Keratinocyte (primary cell): Measurements from ENCODE around the gene CYP4V2.

ENCODE experiments used
- EZH2 ChIP-seq: IDR thresholded peaks from one replicate; pipeline ENCODE4 v1.6.1; 2012; ENCODE audit warnings: inconsistent platforms, mild to moderate bottlenecking, low read length, moderate library complexity
- TF ChIP-seq, protein P1 (sequence below), 3 experiments: IDR thresholded peaks in 1 of 3; conservative IDR thresholded peaks in 1 of 3; optimal IDR thresholded peaks in 1 of 3; 2 replicates in 2 of 3; 3 replicates in 1 of 3; pipeline versions ENCODE3 to v1.5.1; 2011; ENCODE audit warnings: low read length in 3 of 3, mild to moderate bottlenecking in 3 of 3, moderate library complexity in 2 of 3, control low read depth in 1 of 3, inconsistent platforms in 1 of 3; ENCODE audit not compliant: insufficient read depth in 2 of 3; ENCODE audit errors: extremely low read depth in 1 of 3

GRCh38 chr4:186166852-186167512, 24.4 kb upstream of the CYP4V2 start:
- TF ChIP-seq, protein P1, sequence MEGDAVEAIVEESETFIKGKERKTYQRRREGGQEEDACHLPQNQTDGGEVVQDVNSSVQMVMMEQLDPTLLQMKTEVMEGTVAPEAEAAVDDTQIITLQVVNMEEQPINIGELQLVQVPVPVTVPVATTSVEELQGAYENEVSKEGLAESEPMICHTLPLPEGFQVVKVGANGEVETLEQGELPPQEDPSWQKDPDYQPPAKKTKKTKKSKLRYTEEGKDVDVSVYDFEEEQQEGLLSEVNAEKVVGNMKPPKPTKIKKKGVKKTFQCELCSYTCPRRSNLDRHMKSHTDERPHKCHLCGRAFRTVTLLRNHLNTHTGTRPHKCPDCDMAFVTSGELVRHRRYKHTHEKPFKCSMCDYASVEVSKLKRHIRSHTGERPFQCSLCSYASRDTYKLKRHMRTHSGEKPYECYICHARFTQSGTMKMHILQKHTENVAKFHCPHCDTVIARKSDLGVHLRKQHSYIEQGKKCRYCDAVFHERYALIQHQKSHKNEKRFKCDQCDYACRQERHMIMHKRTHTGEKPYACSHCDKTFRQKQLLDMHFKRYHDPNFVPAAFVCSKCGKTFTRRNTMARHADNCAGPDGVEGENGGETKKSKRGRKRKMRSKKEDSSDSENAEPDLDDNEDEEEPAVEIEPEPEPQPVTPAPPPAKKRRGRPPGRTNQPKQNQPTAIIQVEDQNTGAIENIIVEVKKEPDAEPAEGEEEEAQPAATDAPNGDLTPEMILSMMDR (optimal IDR thresholded peaks at IDR 0.05 in 1 of 3, IDR thresholded peaks at IDR 0.05 in 1 of 3, conservative IDR thresholded peaks at IDR 0.05 in 1 of 3; ENCODE audit: extremely low read depth in 1 of 3, insufficient read depth in 2 of 3, low read length in 3 of 3): no peak
- no peak for TF ChIP-seq EZH2
